Amygdala (tissue), 56 donors: ENCODE results near the gene PNCK.
A peak's percentile ranks its signal among the peaks of the same experiment; 100 is the strongest.
"Not testable (repeated sequence)": the region's sequence is repeated elsewhere in the genome, so short reads cannot be mapped to it uniquely, and the experiment has no call there.

Experiments used
- DNase-seq, 56 donors: peaks; one replicate each; lab custom pipeline; 2025; lab: John Stamatoyannopoulos, UW

Gene PNCK

DNA sequence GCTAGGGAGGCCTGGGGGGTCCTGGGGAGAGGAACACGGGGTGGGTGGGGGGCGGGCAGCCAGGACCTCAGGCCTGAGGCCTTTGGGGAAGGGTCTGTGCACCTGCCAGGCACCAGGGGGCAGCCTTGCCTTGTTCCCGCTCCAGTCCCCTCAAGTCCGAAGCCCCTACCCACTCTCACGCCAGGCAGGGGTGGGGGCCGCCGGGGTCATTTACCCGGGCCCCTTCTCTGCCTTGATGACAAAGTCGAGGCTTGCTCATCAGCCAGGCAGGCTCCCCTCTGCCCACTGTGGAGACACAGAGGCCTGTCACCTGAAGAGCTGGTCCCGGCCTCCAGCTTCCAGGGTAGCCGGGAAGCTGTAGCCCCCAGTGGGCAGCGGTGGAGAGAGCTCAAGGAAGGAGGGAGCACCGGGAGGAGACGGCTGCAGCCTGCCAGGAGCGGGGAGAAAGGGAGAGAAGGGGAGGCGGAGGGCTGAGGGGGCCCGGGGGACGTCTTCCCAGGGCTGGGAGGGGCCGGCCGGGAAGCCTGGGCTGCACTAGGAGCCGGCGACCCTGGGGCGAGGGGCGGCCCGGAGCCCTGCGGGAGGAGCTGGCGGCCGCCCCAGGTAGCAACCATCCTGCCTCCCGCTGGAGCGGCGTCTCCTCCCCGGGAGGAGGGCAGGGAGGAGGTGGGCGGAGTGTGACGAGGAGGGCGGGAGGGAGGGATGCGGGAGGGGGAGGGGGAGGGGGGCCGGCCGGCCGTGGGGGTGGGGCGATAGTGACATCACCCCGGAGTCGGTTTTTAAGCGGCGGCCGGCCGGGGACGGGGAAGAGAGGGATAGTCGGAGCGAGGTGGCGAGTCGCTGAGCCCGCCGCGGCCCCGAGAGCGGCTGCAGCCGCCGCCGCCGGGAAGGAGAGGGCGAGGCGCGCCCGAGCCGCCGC lies 13.8 kb upstream of the PNCK start, which contains the start of gene SLC6A8:
SLC6A8 (plus strand) TSS at position 806 of the 919 bp plus-strand sequence. CDS start 649 bp downstream, outside the sequence.
- peak in 52 of 56 donors; percentile 17 to 84 (median 57) for DNase-seq

DNA sequence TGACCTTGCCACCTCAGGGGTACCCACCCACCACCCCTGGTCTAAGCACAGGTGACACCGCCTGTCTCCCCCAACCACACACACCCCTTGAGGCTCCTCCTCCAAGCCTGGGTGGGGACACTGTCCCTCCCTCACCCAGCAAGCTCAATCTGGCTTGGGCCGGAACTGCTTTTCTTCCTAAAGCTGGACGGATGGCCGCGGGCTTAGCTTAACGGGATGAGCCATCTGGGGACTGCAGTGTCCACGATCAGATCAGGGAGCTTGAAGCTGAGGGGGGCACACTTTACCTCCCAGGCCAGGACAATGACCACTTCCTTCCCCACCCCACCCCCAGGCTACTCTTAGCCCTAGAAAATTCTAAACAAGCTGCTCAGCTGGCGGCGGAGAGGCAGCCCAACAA lies 13.1 kb upstream of the PNCK start:
- DNase-seq, result no peak

- no peak for DNase-seq
Observed at GRCh38 chrX:153685751-153686696, 12.4 kb upstream of the PNCK start.

DNA sequence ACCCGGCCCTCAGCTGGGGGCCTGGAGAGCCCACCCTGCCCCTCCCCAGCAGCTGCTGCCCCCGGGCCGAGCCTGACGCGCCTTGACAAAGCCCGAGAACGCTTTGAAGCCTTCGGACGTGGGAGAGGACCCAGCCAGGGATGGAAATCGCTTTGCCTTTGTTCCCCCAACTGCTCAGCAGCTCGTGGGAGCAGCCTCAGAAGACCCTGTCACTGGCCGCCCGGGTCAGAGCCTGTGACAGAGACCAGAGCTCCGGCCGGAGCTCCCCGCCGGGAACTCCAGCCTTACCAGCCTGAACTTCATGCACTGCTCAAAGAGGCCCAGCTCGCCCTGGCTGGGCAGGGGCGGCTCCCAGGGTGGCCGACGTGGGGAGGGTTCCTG lies 11.5 kb upstream of the PNCK start:
- no peak for DNase-seq

DNA sequence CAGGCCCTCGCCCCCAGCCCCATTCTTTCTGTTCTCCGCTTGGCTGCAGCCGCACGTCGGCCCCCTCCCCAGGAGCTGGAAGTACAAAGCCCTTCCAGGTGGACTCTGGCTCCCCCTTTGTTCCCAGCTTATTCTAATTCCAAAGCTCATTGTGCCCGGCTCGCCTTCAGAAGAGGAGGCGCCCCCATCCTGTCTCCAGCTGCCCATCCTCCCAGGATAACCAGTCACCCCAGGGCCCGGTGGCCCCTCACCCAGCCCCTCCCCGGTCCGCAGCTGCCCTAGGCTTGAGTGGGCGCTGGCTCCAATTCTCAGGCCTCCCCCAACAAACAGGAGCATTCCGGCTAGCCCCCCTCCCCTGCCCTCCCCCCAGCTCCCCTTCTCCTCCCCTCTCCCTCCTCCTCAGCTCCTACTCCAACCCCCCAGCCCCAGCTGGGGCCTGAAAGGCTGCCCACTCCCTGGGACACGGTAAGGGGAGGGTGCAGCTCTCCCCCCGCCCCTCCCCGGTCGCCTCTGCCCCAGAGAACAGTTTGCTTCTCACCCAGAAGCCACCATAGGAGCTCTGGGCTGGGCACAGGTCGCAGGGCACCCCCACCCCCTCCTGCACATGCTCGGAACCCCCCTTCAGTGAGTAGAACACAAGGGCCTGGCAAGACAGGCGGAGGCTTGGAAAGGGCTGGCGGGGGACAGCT lies 11.0 kb upstream of the PNCK start:
- DNase-seq, result no peak

GRCh38 chrX:153683486-153683885 lies 9.9 kb upstream of the PNCK start:
- DNase-seq, result not testable (repeated sequence)

DNA sequence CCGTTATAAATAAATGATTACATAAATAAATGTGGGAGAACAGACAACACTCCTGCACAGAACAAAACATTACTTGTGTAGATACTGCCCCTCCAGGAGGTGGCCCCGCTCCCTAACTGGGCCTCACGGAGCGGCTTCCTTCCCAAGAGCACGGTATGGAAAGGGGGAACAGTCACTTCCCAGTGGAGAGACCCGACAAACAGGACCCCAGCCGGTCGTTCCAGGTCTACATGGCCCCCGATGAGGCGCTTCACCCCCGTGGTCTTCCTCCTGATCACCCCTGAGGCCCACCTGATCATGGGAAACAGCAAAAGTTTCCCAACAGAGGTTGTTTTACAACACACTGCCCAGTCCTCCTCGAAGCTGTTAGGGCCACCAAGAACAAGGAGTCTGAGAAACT lies 7.6 kb upstream of the PNCK start:
- no peak for DNase-seq

DNA sequence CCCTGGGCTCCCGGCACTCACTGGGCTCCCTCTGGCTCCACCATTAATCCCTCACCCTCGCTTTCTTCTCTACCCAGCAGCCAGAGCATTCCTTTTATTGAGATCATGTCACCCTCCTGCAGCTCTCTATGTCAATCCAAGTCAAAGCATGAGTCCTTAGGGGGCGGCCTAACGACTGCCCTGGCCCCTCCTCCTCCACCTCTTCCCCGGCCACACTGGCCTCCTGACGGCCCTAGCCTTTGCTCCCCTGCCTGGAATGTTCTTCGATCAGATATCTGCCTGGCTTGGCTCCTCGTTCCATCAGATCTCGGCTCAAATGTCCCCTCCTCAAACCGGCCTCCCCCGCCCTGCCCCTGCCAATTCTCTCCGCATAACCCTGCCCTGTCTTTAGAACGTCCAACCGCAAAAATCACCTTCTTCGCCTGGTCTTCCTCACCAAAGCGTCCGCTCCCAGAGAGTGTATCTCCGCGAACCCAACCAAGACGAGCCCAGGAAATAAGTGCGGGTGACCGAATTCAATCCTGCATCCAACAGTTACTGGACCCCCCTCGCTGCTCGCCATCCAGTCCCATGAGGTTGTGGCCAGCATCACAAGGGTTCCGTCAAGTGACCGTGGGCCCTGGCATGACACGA lies 722 bp upstream of the PNCK start:
- no peak for DNase-seq

GRCh38 chrX:153672531-153673427 lies 834 bp downstream of the PNCK start:
- no peak for DNase-seq

- no peak for DNase-seq
Observed at GRCh38 chrX:153671589-153672530, 1.8 kb downstream of the PNCK start.

DNA sequence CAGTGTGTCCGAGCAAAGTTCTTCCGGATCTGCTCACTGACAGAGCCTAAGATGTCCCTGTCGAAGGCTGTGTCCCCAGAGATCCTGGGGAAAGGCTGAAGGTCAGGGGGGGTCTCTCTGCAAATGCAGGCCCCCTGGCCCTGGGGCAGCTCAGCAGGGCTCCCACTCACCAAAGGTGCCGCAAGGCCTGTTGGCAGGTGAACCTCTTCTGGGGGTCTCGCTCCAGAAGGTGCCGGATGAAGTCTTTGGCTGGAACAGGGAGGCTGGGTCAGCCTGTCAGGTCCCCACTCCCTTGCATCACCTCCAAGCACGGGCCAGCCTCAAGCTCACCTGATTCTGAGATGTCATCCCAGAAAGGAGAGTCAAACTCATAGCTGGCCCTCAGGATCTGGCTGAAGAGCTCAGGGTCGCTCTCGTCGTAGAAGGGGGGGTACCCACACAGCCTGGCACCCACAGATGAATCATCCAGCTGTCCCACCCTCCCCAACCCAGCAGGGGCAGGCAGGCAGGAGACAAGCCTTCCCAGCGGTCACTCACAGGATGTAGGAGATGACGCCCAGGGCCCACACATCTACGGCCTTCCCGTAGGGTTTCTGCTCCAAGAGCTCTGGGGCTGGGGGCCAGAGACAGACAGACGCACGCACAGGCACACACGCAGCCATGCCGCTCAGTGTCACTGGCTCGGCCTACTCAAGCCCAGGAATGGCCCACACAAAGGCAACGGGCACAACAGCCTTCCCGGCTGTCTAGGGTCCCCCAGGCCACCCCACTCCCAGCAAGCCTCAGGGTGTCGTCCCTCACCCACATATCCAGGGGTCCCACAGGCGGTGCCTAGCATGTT lies 2.6 kb downstream of the PNCK start:
- no peak for DNase-seq

GRCh38 chrX:153669901-153670731 lies 3.5 kb downstream of the PNCK start:
- no peak for DNase-seq

DNA sequence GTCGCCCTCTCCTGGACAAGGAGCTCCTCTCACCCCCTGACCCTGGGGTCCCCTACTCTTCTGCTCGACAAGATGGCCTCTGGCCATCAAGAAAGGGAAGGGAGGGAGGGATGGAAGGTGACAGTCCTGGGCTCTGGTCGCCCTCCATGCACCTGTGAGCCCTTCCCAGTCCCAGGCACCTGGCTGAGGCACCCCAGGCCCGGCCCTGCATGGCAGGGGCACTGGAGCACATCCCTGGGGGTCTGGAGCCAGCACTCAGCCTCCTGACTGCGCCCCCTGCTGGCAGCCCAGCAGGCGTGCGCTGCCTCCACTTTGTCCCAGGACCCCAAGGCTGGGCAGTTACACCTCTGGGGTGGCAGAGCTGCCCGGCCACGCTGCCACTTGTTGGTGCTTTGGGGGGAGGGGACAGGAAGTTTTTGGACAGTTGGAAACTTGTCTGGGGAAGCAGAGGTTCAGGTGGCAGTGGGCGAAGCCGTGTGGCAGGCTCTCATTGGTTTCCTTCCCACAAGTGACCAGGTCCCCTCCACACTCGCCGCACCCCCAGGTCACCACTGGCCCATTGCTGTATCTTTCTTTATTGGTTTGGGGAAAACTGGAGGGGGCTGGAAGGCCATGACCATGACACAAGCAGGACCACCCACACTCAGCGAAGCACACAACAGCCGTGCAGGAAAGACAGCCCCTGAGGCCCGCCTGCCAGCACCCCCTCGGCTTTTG lies 4.3 kb downstream of the PNCK start:
- DNase-seq, result no peak

- no peak for DNase-seq
Observed at GRCh38 chrX:153668423-153669173, 5.0 kb downstream of the PNCK start.

DNA sequence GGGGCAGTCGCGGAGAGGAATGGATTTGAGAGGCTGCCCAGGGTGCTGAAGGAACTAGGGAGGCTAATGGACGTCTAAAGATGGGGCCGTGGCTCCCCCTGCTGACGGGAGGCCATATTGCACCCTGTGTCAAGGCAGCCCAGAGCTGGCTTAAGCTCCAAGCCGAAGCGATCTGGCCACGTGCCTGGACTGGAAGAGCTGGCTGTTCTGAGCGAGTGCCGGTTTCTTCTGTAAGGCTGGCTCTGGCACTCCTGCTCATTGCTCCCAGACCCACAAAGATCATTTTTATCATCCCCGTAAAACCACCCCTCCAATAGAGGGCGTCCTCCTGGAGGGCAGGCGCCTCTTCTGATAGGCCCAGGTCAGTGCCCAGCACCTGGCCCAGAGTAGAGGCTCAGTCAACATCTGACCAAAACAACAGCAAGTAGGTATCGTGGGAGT lies 5.6 kb downstream of the PNCK start:
- peak in 54 of 56 donors; percentile 9 to 91 (median 74) for DNase-seq
